Thyroid gland (tissue), 4 donors: ENCODE data around the gene ZYG11B. TPM values are rescaled to one million over a fixed set of nuclear protein-coding genes. Genes with fewer than 3 reads are reported as not detected.
A peak's percentile ranks its signal among the peaks of the same experiment; 100 is the strongest.

Experiments used
- DNase-seq, 2 donors: peaks; one replicate each; pipeline ENCODE4 v3.0.0-alpha.2; 2019
- H3K27ac ChIP-seq, 3 donors: fragments of 200-600 bp; sonication (generic); 1 replicate in 2 of 3; 2 replicates in 1 of 3; pipeline ENCODE4 v1.5.1; 2016 to 2019; ENCODE audit warnings: mild to moderate bottlenecking in 1 of 3, moderate library complexity in 1 of 3
- H3K27me3 ChIP-seq: fragments of 200-600 bp; sonication (generic); one replicate; pipeline ENCODE4 v1.5.1; 2019
- H3K36me3 ChIP-seq, 2 donors: fragments of 200-600 bp; sonication (generic); one replicate each; pipeline ENCODE4 v1.5.1; 2016 to 2019
- H3K4me1 ChIP-seq, 2 donors: fragments of 200-600 bp; sonication (generic); one replicate each; pipeline ENCODE4 v1.5.1; 2017 to 2019
- H3K4me3 ChIP-seq, 3 donors: fragments of 200-600 bp; sonication (generic); replicated peaks in 1 of 3; 1 replicate in 2 of 3; 2 replicates in 1 of 3; pipeline ENCODE4 v1.5.1; 2016; ENCODE audit warnings: mild to moderate bottlenecking in 1 of 3
- H3K9me3 ChIP-seq: fragments of 200-600 bp; sonication (generic); one replicate; pipeline ENCODE4 v1.5.1; 2017
- CTCF ChIP-seq, 6 experiments: fragments of 200-600 bp in 3 of 6; fragments of 450-650 bp in 3 of 6; sonication (generic) in 3 of 6; IDR thresholded peaks; one replicate each; pipeline ENCODE4 v1.5.1; 2016 to 2019; ENCODE audit warnings: antibody characterized with exemption in 6 of 6, mild to moderate bottlenecking in 2 of 6, inconsistent platforms in 1 of 6, moderate library complexity in 1 of 6
- POLR2A ChIP-seq, 2 donors: fragments of 450-650 bp; IDR thresholded peaks; one replicate each; pipeline ENCODE4 v1.6.1; 2017; ENCODE audit warnings: antibody characterized with exemption in 2 of 2, mild to moderate bottlenecking in 2 of 2, moderate library complexity in 1 of 2
- WGBS, 2 donors: methylation state at CpG; one replicate each; pipeline ENCODE4 v1.1.5; 2017; 5-methylcytosine and 5-hydroxymethylcytosine counted together
- intact Hi-C: fragments of 100-400 bp; cut with DNase I; formaldehyde crosslinking; loops from one replicate; pipeline ENCODE4 v1.15.1; 2023
- total RNA-seq, 4 donors: library from RNA; depleted of rRNA; stranded (reverse); fragments of >200 nt; gene quantifications; one replicate each; pipeline ENCODE4 v1.2.3, GENCODE V29; 2016

The ZYG11B gene
- total RNA-seq, 4 donors from 2014 or later = 64.8 to 88.2 (median 82.2) TPM

GRCh38 chr1:52697795-52698674 is 28.2 kb upstream of the ZYG11B start, which contains the start of gene COA7:
COA7 (minus strand) TSS chr1:52698347; CDS start chr1:52698326, 21 bp downstream.
- Histone ChIP-seq H3K4me1 (peaks cover 0 to 5% of the 10 kb centered on the region in 2 donors), H3K27me3 (no peaks in the 10 kb centered on the region), H3K4me3 (peak within 1 kb of the TSS; percentile 52 to 88 (median 65)), H3K36me3 (no peaks in the 10 kb centered on the region), H3K9me3 (no peaks in the 10 kb centered on the region), H3K27ac (peak within 1 kb of the TSS; percentile 70 to 84 (median 78))
- DNase-seq = peak; percentile 87 to 89
- WGBS, 2 donors = 4% methylated on average over 26 to 34 of the region's 68 CpGs
- intact Hi-C loops = no loop called here
- TF ChIP-seq POLR2A (IDR thresholded peaks at IDR 0.05) (peak in 1 of 2 donors; percentile 56), CTCF (IDR thresholded peaks at IDR 0.05) (peak in 1 of 6 experiments; percentile 14)

GRCh38 chr1:52702886-52703787 is 23.1 kb upstream of the ZYG11B start:
- H3K36me3 ChIP-seq = no peaks in the 10 kb centered on the region
- WGBS, 2 donors = 8 to 15% methylated on average over 20 to 26 of the region's 35 CpGs
- no peaks in the 10 kb centered on the region for H3K27me3 ChIP-seq
- peak overlapping the region; percentile 15 to 58 (median 32) for H3K4me3 ChIP-seq
- TF ChIP-seq CTCF (IDR thresholded peaks at IDR 0.05) (no peak), POLR2A (IDR thresholded peaks at IDR 0.05) (peak in 1 of 2 donors; percentile 78)
- intact Hi-C loops = no loop called here
- H3K27ac ChIP-seq = peak overlapping the region; percentile 62 to 82 (median 67)
- no peaks in the 10 kb centered on the region for H3K9me3 ChIP-seq
- DNase-seq = peak; percentile 90 to 92
- peaks cover 0 to 10% of the 10 kb centered on the region in 2 donors for H3K4me1 ChIP-seq

- H3K36me3 ChIP-seq = no peaks in the 10 kb centered on the region
- no peaks in the 10 kb centered on the region for H3K27me3 ChIP-seq
- peaks cover 0 to 5% of the 10 kb centered on the region in 2 donors for H3K4me1 ChIP-seq
- no peak for TF ChIP-seq POLR2A (IDR thresholded peaks at IDR 0.05)
- no peak for TF ChIP-seq CTCF (IDR thresholded peaks at IDR 0.05)
- no peak overlapping the region for H3K4me3 ChIP-seq
- WGBS, 2 donors = 69 to 72% methylated on average over 5 to 6 of the region's 6 CpGs
- H3K9me3 ChIP-seq = no peaks in the 10 kb centered on the region
- DNase-seq = no peak
- no peak overlapping the region for H3K27ac ChIP-seq
- intact Hi-C loops = no loop called here
Observed at GRCh38 chr1:52706136-52706670, 20.1 kb upstream of the ZYG11B start.

- Histone ChIP-seq H3K4me1 (peaks cover 0 to 5% of the 10 kb centered on the region in 2 donors), H3K36me3 (no peaks in the 10 kb centered on the region), H3K27me3 (no peaks in the 10 kb centered on the region), H3K27ac (no peak overlapping the region), H3K9me3 (no peaks in the 10 kb centered on the region), H3K4me3 (no peak overlapping the region)
- no peak for DNase-seq
- TF ChIP-seq CTCF (IDR thresholded peaks at IDR 0.05) (no peak), POLR2A (IDR thresholded peaks at IDR 0.05) (no peak)
- intact Hi-C loops = no loop called here
- WGBS, 2 donors = 90 to 94% methylated on average over 18 of the region's 18 CpGs
Observed at GRCh38 chr1:52706941-52707926, 19.0 kb upstream of the ZYG11B start.
